Type B pancreatic cell (in vitro differentiated cells): Measurements from ENCODE around the gene ISG20. TPM values are rescaled to one million over a fixed set of nuclear protein-coding genes. Genes with fewer than 3 reads are reported as not detected.
A peak's percentile ranks its signal among the peaks of the same experiment; 100 is the strongest.

Experiments
- DNase-seq: peaks from one replicate; pipeline ENCODE4 v3.0.0; 2021; ENCODE audit warnings: mixed read lengths; ENCODE audit not compliant: unreplicated experiment; ENCODE audit errors: extremely low spot score
- H3K27ac Mint-ChIP-seq: 2 replicates; pipeline ENCODE4 v1.8.0; 2021; ENCODE audit warnings: mild to moderate bottlenecking, mixed read lengths
- H3K27me3 Mint-ChIP-seq: 2 replicates; pipeline ENCODE4 v1.8.0; 2021; ENCODE audit warnings: mixed read lengths
- H3K36me3 Mint-ChIP-seq: 2 replicates; pipeline ENCODE4 v1.8.0; 2021; ENCODE audit warnings: mixed read lengths
- H3K4me1 Mint-ChIP-seq: one replicate; pipeline ENCODE4 v1.8.0; 2021; ENCODE audit warnings: mixed read lengths; ENCODE audit not compliant: unreplicated experiment
- H3K4me3 Mint-ChIP-seq: 2 replicates; pipeline ENCODE4 v1.8.0; 2021; ENCODE audit warnings: mild to moderate bottlenecking, mixed read lengths
- H3K9me3 Mint-ChIP-seq: 2 replicates; pipeline ENCODE4 v1.8.0; 2021; ENCODE audit warnings: mixed read lengths
- microRNA-seq: library from miRNA; unstranded; fragments of <30 nt; microRNA quantifications from one replicate; pipeline ENCODE4, GENCODE V29; 2020
- total RNA-seq: library from RNA; stranded (reverse); gene quantifications from 2 replicates; pipeline ENCODE4 v1.2.1, GENCODE V29; 2021; ENCODE audit warnings: low replicate concordance
- TF ChIP-seq, protein P1 (sequence below): fragments of 200-600 bp; sonication (generic); conservative IDR thresholded peaks from 2 replicates; pipeline ENCODE4 v1.5.0; 2021; ENCODE audit warnings: antibody characterized with exemption, mild to moderate bottlenecking

Gene ISG20
- total RNA-seq, 1 donor from 2014 or later, result 4.9 TPM

- Mint-ChIP-seq H3K27ac (no peak overlapping the region), H3K4me3 (no peak overlapping the region)
Observed at GRCh38 chr15:88703533-88703932, 64.7 kb downstream of the ISG20 start.

GRCh38 chr15:88704791-88705768, 66.3 kb downstream of the ISG20 start:
- H3K27ac Mint-ChIP-seq, result no peak overlapping the region
- no peaks in the 10 kb centered on the region for H3K36me3 Mint-ChIP-seq
- peak overlapping the region; percentile 82 for H3K4me3 Mint-ChIP-seq
- TF ChIP-seq, protein P1, sequence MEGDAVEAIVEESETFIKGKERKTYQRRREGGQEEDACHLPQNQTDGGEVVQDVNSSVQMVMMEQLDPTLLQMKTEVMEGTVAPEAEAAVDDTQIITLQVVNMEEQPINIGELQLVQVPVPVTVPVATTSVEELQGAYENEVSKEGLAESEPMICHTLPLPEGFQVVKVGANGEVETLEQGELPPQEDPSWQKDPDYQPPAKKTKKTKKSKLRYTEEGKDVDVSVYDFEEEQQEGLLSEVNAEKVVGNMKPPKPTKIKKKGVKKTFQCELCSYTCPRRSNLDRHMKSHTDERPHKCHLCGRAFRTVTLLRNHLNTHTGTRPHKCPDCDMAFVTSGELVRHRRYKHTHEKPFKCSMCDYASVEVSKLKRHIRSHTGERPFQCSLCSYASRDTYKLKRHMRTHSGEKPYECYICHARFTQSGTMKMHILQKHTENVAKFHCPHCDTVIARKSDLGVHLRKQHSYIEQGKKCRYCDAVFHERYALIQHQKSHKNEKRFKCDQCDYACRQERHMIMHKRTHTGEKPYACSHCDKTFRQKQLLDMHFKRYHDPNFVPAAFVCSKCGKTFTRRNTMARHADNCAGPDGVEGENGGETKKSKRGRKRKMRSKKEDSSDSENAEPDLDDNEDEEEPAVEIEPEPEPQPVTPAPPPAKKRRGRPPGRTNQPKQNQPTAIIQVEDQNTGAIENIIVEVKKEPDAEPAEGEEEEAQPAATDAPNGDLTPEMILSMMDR, result no peak
- no peaks in the 10 kb centered on the region for H3K9me3 Mint-ChIP-seq
- peaks cover 68% of the 10 kb centered on the region for H3K27me3 Mint-ChIP-seq
- no peak for DNase-seq
- H3K4me1 Mint-ChIP-seq, result peaks cover 10% of the 10 kb centered on the region

More at GRCh38 chr15:88703533-88703932, 64.7 kb downstream of the ISG20 start:
- Mint-ChIP-seq H3K27me3 (peaks cover 67% of the 10 kb centered on the region), H3K36me3 (no peaks in the 10 kb centered on the region), H3K4me1 (peaks cover 9% of the 10 kb centered on the region), H3K9me3 (no peaks in the 10 kb centered on the region)
- TF ChIP-seq, protein P1, result no peak
- DNase-seq, result no peak

GRCh38 chr15:88705769-88706165, 67.0 kb downstream of the ISG20 start:
- Mint-ChIP-seq H3K9me3 (no peaks in the 10 kb centered on the region), H3K36me3 (no peaks in the 10 kb centered on the region), H3K27ac (peak overlapping the region; percentile 52), H3K4me1 (peaks cover 10% of the 10 kb centered on the region), H3K27me3 (peaks cover 68% of the 10 kb centered on the region), H3K4me3 (peak overlapping the region; percentile 82)
- no peak for DNase-seq
- TF ChIP-seq, protein P1, result no peak

Small RNA genes within 50 kb of the gene (microRNA-seq; reads per million reads assigned to microRNA genes)
- gene MIR1179 (124 reads per million, percentile 65 among the genes with 10 or more reads in this experiment), gene MIR3529 (not detected), gene MIR7-2 (not detected)

Other genes starting within 250 kb of the ISG20 start
- 24.8 and 26.0 TPM in 2 replicates for gene MRPL46, start 171.6 kb upstream of the ISG20 start, total RNA-seq
- 44.0 and 45.2 TPM in 2 replicates for gene MRPS11, start 171.3 kb upstream of the ISG20 start, total RNA-seq
- 4.4 and 10.7 TPM in 2 replicates for gene DET1, start 92.3 kb upstream of the ISG20 start, total RNA-seq
- 48.9 and 62.9 TPM in 2 replicates for gene AEN, start 17.7 kb upstream of the ISG20 start, total RNA-seq
- 0.05 and 6.9 TPM in 2 replicates for gene ACAN, start 164.4 kb downstream of the ISG20 start, total RNA-seq